KMS-11 (cell line): ENCODE data around the gene C1GALT1.

ENCODE experiments used
- H2AFZ ChIP-seq: fragments of 200-600 bp; sonication (generic); 2 replicates; pipeline ENCODE4 v1.6.1; 2016; ENCODE audit warnings: antibody characterized with exemption, mixed run types, low read depth
- H3K27ac ChIP-seq: fragments of 200-600 bp; sonication (generic); 2 replicates; pipeline ENCODE4 v1.6.1; 2016; ENCODE audit warnings: mild to moderate bottlenecking, mixed run types
- H3K27me3 ChIP-seq: fragments of 200-600 bp; sonication (generic); 2 replicates; pipeline ENCODE4 v1.6.1; 2017; ENCODE audit warnings: mild to moderate bottlenecking, low read depth, mixed run types, moderate library complexity; ENCODE audit not compliant: insufficient read depth
- H3K36me3 ChIP-seq: fragments of 200-600 bp; sonication (generic); 2 replicates; pipeline ENCODE4 v1.6.1; 2017; ENCODE audit warnings: mild to moderate bottlenecking, mixed run types; ENCODE audit not compliant: insufficient read depth
- H3K4me1 ChIP-seq: fragments of 200-600 bp; sonication (generic); 2 replicates; pipeline ENCODE4 v1.6.1; 2016; ENCODE audit warnings: mild to moderate bottlenecking, low read depth, mixed run types; ENCODE audit not compliant: poor library complexity, severe bottlenecking
- H3K4me2 ChIP-seq: fragments of 200-600 bp; sonication (generic); 2 replicates; pipeline ENCODE4 v1.7.0; 2016; ENCODE audit warnings: mild to moderate bottlenecking, mixed run types
- H3K4me3 ChIP-seq: fragments of 200-600 bp; sonication (generic); IDR thresholded peaks from 2 replicates; pipeline ENCODE4 v1.6.1; 2017; ENCODE audit warnings: low read depth, low read length, mixed read lengths; ENCODE audit not compliant: insufficient read depth
- H3K79me2 ChIP-seq: fragments of 200-600 bp; sonication (generic); 2 replicates; pipeline ENCODE4 v1.6.1; 2016; ENCODE audit warnings: low read depth, mixed run types; ENCODE audit not compliant: insufficient read depth
- H3K9ac ChIP-seq: fragments of 200-600 bp; sonication (generic); 2 replicates; pipeline ENCODE4 v1.6.1; 2016; ENCODE audit warnings: mild to moderate bottlenecking, mixed run types
- H4K20me1 ChIP-seq: fragments of 200-600 bp; sonication (generic); 2 replicates; pipeline ENCODE4 v1.6.1; 2016; ENCODE audit warnings: mild to moderate bottlenecking, mixed run types; ENCODE audit not compliant: insufficient read depth
- CTCF ChIP-seq: fragments of 200-600 bp; sonication (generic); conservative IDR thresholded peaks from 2 replicates; pipeline ENCODE4 v1.6.1; 2017; ENCODE audit warnings: low read depth, mild to moderate bottlenecking, antibody characterized with exemption, low read length, moderate library complexity, mixed read lengths

C1GALT1 gene

GRCh38 chr7:7274782-7275181 is 92.4 kb downstream of the C1GALT1 start:
- Histone ChIP-seq H3K9ac (no peak overlapping the region), H4K20me1 (no peaks in the 10 kb centered on the region), H3K79me2 (no peaks in the 10 kb centered on the region), H3K27ac (no peak overlapping the region), H2AFZ (no peak overlapping the region), H3K4me3 (no peak overlapping the region), H3K4me1 (no peaks in the 10 kb centered on the region), H3K36me3 (no peaks in the 10 kb centered on the region), H3K27me3 (no peaks in the 10 kb centered on the region), H3K4me2 (no peak overlapping the region)
- TF ChIP-seq CTCF: no peak

- Histone ChIP-seq H3K4me3 (no peak overlapping the region), H3K79me2 (no peaks in the 10 kb centered on the region), H3K4me2 (no peak overlapping the region), H3K36me3 (no peaks in the 10 kb centered on the region), H3K27me3 (no peaks in the 10 kb centered on the region), H3K27ac (no peak overlapping the region), H4K20me1 (no peaks in the 10 kb centered on the region), H3K9ac (no peak overlapping the region), H3K4me1 (no peaks in the 10 kb centered on the region), H2AFZ (no peak overlapping the region)
- TF ChIP-seq CTCF: no peak
Observed at GRCh38 chr7:7276161-7276560, 93.8 kb downstream of the C1GALT1 start.

- H3K36me3 ChIP-seq: no peaks in the 10 kb centered on the region
- no peaks in the 10 kb centered on the region for H4K20me1 ChIP-seq
- no peak overlapping the region for H3K27ac ChIP-seq
- TF ChIP-seq CTCF: no peak
- H3K27me3 ChIP-seq: no peaks in the 10 kb centered on the region
- H3K9ac ChIP-seq: no peak overlapping the region
- H3K4me1 ChIP-seq: no peaks in the 10 kb centered on the region
- no peak overlapping the region for H3K4me2 ChIP-seq
- H2AFZ ChIP-seq: no peak overlapping the region
- H3K79me2 ChIP-seq: no peaks in the 10 kb centered on the region
- no peak overlapping the region for H3K4me3 ChIP-seq
Observed at GRCh38 chr7:7290429-7291122, 108.2 kb downstream of the C1GALT1 start.

- H3K27ac ChIP-seq: no peak overlapping the region
- H3K36me3 ChIP-seq: no peaks in the 10 kb centered on the region
- no peaks in the 10 kb centered on the region for H3K79me2 ChIP-seq
- H2AFZ ChIP-seq: no peak overlapping the region
- no peaks in the 10 kb centered on the region for H3K4me1 ChIP-seq
- no peak overlapping the region for H3K9ac ChIP-seq
- no peak overlapping the region for H3K4me3 ChIP-seq
- no peaks in the 10 kb centered on the region for H3K27me3 ChIP-seq
- H3K4me2 ChIP-seq: no peak overlapping the region
- H4K20me1 ChIP-seq: no peaks in the 10 kb centered on the region
- TF ChIP-seq CTCF: no peak
Observed at GRCh38 chr7:7292085-7292484, 109.7 kb downstream of the C1GALT1 start.
